ENCODE results near the gene XKR7. TPM values are rescaled to one million over a fixed set of nuclear protein-coding genes. Genes with fewer than 3 reads are reported as not detected.

Gene XKR7
- total and polyA plus RNA-seq, 4 donors = 0.02 to 0.12 (median 0.05) TPM

DNA sequence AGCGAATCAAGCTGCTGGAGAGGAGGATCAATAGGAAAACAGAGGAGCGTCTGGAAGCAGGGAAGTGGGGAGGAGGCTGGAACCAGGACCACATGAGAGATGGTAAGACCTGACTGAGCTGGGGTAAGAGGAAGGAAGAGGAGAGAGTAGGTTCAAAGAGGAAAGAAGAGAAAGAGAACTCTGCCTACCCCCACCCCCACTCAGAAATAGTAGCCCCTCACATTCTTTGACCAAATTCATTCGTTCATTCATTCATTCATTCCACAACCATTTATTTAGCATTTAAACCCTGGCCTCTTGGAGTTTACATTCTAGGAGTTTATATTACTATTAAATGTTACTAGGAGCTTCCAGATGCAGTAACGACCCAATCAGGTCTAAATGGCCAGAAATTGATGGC, 68.3 kb downstream of the XKR7 start:
- ATAC-seq (ENCODE audit: insufficient read depth, low FRiP score) = no peak
- Histone ChIP-seq H3K36me3 (ENCODE audit: control insufficient read depth in 4 of 4, insufficient read depth in 4 of 4, low read length in 4 of 4) (no peaks in the 10 kb centered on the region), H3K27me3 (ENCODE audit: control insufficient read depth in 3 of 3, insufficient read depth in 3 of 3, low read length in 2 of 3) (peaks cover 0 to 14% (median 10%) of the 10 kb centered on the region in 3 donors), H3K4me1 (ENCODE audit: control insufficient read depth in 5 of 5, insufficient read depth in 5 of 5, low read length in 5 of 5) (peaks cover 0 to 2% (median 0%) of the 10 kb centered on the region in 5 donors), H3K27ac (ENCODE audit: low read depth in 1 of 2, low read length in 1 of 2) (no peak overlapping the region), H3K9ac (ENCODE audit: insufficient read depth in 1 of 2, low read length in 2 of 2) (no peak overlapping the region), H3K4me3 (no peak overlapping the region), H3K9me3 (ENCODE audit: control insufficient read depth in 4 of 4, insufficient read depth in 3 of 4, low read length in 3 of 4) (peaks cover 0 to 4% (median 1%) of the 10 kb centered on the region in 4 donors)
- WGBS, 2 donors = 40 to 51% methylated on average over 4 of the region's 4 CpGs
- TF ChIP-seq, protein P1, sequence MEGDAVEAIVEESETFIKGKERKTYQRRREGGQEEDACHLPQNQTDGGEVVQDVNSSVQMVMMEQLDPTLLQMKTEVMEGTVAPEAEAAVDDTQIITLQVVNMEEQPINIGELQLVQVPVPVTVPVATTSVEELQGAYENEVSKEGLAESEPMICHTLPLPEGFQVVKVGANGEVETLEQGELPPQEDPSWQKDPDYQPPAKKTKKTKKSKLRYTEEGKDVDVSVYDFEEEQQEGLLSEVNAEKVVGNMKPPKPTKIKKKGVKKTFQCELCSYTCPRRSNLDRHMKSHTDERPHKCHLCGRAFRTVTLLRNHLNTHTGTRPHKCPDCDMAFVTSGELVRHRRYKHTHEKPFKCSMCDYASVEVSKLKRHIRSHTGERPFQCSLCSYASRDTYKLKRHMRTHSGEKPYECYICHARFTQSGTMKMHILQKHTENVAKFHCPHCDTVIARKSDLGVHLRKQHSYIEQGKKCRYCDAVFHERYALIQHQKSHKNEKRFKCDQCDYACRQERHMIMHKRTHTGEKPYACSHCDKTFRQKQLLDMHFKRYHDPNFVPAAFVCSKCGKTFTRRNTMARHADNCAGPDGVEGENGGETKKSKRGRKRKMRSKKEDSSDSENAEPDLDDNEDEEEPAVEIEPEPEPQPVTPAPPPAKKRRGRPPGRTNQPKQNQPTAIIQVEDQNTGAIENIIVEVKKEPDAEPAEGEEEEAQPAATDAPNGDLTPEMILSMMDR (IDR thresholded peaks at IDR 0.05; ENCODE audit: control extremely low read depth, extremely low read depth) = no peak
- no peak for DNase-seq

DNA sequence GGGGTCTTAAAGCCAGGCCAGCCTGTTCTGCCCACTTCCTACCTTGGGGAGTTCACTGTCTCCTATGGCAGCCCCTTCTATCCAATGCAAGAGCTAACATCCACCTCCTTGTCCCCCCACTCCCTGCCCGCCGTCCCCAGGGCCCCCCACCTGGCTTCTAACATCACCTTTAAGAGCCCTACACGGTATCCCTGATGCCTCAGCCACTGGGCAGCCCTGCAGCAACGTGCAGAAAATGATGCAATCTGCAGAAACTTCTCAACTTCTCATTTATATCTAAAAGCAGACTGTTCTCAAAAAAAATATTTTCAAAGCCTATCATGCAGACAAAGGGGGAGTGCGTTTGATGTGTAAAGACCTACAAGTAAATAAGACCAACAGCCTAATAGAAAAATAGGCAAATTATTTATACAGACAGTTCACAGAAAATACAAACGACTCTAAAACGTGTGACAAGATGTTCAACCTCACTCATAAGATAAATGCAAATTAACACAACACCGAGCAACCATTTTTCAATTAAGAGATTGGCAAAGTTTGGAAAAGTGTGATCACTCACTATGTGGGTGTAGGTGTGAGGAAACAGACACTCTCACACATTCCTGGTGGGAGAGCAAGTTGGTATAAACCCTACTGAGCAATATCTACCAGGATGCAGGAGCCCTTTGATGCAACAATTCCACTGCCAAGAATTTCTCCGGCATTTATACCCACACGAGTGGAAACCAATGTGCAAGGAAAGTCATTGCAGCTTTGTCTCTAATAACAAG, 69.0 kb downstream of the XKR7 start:
- H3K4me3 ChIP-seq = no peak overlapping the region
- no peaks in the 10 kb centered on the region for H3K36me3 ChIP-seq (ENCODE audit: control insufficient read depth in 4 of 4, insufficient read depth in 4 of 4, low read length in 4 of 4)
- H3K9ac ChIP-seq (ENCODE audit: insufficient read depth in 1 of 2, low read length in 2 of 2) = no peak overlapping the region
- peaks cover 0 to 1% (median 0%) of the 10 kb centered on the region in 5 donors for H3K4me1 ChIP-seq (ENCODE audit: control insufficient read depth in 5 of 5, insufficient read depth in 5 of 5, low read length in 5 of 5)
- peaks cover 0 to 4% (median 1%) of the 10 kb centered on the region in 4 donors for H3K9me3 ChIP-seq (ENCODE audit: control insufficient read depth in 4 of 4, insufficient read depth in 3 of 4, low read length in 3 of 4)
- no peak for ATAC-seq (ENCODE audit: insufficient read depth, low FRiP score)
- WGBS, 2 donors = 43 to 47% methylated on average over 10 of the region's 10 CpGs
- H3K27ac ChIP-seq (ENCODE audit: low read depth in 1 of 2, low read length in 1 of 2) = no peak overlapping the region
- H3K27me3 ChIP-seq (ENCODE audit: control insufficient read depth in 3 of 3, insufficient read depth in 3 of 3, low read length in 2 of 3) = peaks cover 0 to 13% (median 6%) of the 10 kb centered on the region in 3 donors
- TF ChIP-seq, protein P1 (IDR thresholded peaks at IDR 0.05; ENCODE audit: control extremely low read depth, extremely low read depth) = no peak
- no peak for DNase-seq

- 63 to 69% methylated on average over 4 of the region's 4 CpGs for WGBS, 2 donors
- H3K36me3 ChIP-seq (ENCODE audit: control insufficient read depth in 4 of 4, insufficient read depth in 4 of 4, low read length in 4 of 4) = no peaks in the 10 kb centered on the region
- ATAC-seq (ENCODE audit: insufficient read depth, low FRiP score) (no peak), DNase-seq (no peak)
- H3K27ac ChIP-seq (ENCODE audit: low read depth in 1 of 2, low read length in 1 of 2) = no peak overlapping the region
- H3K4me1 ChIP-seq (ENCODE audit: control insufficient read depth in 5 of 5, insufficient read depth in 5 of 5, low read length in 5 of 5) = peaks cover 0 to 1% (median 0%) of the 10 kb centered on the region in 5 donors
- no peak overlapping the region for H3K4me3 ChIP-seq
- H3K9me3 ChIP-seq (ENCODE audit: control insufficient read depth in 4 of 4, insufficient read depth in 3 of 4, low read length in 3 of 4) = peaks cover 0 to 4% (median 1%) of the 10 kb centered on the region in 4 donors
- TF ChIP-seq, protein P1 (IDR thresholded peaks at IDR 0.05; ENCODE audit: control extremely low read depth, extremely low read depth) = no peak
- peaks cover 0 to 5% (median 3%) of the 10 kb centered on the region in 3 donors for H3K27me3 ChIP-seq (ENCODE audit: control insufficient read depth in 3 of 3, insufficient read depth in 3 of 3, low read length in 2 of 3)
- no peak overlapping the region for H3K9ac ChIP-seq (ENCODE audit: insufficient read depth in 1 of 2, low read length in 2 of 2)
Observed at GRCh38 chr20:32037929-32038328, 70.0 kb downstream of the XKR7 start.

All from lung (tissue), 12 donors.